ENCODE data around the gene DMAP1.
A peak's percentile ranks its signal among the peaks of the same experiment; 100 is the strongest.
"Not testable (repeated sequence)": the region's sequence is repeated elsewhere in the genome, so short reads cannot be mapped to it uniquely, and the experiment has no call there.

DMAP1 gene

DNA sequence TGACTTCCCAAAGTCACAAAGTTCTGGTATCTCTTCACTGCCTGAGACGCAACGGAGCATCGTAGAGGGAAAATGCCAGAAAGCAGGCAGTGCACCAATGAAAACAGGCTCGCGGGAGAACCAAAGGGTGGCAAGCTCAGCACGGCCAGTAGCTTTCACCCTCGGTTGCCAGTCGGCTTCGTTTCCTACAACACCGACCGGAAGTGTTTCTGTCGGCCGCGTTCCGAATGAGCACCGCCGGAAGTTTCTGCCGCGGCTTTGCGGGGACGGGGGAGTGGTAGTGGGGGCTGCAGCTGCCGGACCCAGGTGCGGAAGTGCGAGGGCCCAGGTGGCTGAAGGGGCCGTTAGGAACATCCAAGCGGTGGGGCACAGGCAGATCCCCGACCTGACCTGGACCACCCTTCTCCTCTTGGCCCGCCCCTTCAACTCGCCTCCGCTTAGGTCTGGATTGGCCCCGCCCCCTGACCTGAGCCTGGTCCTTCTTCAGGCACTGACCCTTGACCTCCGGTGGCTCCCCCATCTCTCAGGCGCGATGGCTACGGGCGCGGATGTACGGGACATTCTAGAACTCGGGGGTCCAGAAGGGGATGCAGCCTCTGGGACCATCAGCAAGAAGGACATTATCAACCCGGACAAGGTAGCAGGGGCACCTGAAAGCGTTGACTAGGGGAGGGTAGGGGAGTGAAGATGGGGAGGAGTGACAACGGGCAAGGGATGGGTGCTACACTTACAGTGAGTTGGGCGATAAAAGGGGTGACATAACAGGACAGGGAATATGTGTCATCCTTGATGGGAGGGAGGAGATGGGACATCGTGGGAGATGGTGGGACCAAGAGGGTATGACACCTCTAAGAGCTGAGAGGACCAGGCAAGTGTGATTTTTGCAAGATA, at the start of gene DMAP1:
TSS of gene DMAP1 (plus strand) at position 250 of the 891 bp plus-strand sequence. CDS start at position 533, 283 bp downstream.
- DNase-seq (ENCODE audit: low read depth) = peak; percentile 65

DNA sequence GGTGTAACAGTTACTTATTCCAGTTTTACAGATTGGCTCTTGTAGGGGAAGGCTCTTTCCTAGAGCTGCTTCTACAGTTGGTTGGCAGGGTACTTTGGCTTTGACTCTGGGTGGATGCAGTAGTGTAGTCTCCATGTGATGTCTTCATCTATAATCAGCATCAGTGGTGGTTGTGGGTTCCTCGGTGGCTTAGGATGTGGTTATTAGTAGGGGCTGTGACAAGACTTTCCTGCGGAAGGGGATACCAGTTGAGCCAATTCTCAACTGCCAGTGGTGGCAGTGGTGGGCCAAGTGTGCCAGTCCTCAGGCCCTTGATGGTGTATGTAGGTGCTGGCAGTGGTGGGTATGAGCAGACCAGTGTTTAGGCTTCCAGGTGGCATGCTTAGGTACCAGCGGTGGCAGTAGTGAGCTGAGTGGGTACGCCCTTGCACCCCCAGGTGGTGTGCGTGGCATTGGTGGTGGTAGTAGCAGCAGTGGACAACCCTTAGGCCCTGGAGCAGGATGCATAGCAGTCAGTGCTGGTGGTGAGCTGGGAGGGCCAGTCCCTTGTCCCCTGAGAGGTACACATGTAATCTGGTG, 44.7 kb upstream of the DMAP1 start:
- no peak for DNase-seq (ENCODE audit: low read depth)

GRCh38 chr1:44170281-44170823, 42.9 kb upstream of the DMAP1 start:
- no peak for DNase-seq (ENCODE audit: low read depth)

DNA sequence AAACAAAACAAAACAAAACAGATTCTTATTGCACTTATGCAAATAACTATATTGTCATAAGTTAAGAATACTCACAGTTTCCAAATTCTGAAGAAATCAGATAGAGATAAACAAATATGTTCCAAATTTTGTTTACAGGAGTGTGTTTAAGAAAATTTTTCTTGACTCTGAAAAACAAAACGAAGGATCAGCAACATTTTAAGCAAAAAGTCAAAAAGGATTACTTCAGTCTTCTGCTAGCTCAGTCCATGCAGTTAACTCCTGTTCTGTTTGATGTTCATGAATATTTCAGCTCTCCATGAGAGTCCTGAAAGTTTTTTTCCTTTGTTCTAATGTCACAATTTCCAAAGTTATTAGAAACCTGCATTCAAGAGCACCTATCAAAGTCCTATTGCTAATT, 38.6 kb upstream of the DMAP1 start:
- DNase-seq (ENCODE audit: low read depth) = no peak

GRCh38 chr1:44200336-44200735, 12.9 kb upstream of the DMAP1 start:
- DNase-seq (ENCODE audit: low read depth) = no peak

DNA sequence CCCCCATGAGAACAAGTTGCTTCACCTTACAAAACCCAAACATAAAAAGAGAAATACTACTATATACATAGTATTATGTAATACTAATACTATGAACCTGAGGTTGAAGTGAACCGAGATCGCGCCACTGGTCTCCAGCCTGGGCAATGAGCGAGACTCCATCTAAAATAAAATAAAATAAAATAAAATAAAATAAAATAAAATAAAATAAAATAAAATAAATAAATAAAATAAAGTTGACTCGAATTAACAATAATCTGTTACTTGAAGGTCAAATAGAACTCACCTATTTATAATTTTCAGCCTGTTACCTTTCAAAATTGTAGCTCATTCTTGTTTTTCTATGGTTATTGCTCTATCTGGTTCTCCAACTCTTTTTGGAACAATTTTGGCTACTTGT, 6.7 kb upstream of the DMAP1 start:
- not testable (repeated sequence) for DNase-seq (ENCODE audit: low read depth)

DNA sequence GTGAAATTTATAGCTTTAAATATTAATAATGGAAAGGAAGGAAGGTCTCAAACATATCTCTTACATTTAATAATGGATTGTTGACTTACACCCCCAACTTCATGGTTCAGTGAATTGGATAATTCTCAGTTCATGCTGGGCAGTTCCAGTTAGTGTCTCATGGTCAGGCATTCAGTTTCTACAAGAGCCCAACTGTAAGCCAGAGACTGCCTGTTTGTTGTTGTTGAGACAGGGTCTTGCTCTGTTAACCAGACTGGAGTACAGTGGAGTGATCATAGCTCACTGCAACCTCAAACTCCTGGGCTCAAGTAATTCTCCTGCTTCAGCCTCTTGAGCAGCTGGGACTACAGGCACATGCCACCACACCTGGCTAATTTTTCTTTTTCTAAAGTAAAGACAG, 5.0 kb upstream of the DMAP1 start:
- DNase-seq (ENCODE audit: low read depth) = no peak

GRCh38 chr1:44210595-44210994, 2.7 kb upstream of the DMAP1 start:
- DNase-seq (ENCODE audit: low read depth) = no peak

DNA sequence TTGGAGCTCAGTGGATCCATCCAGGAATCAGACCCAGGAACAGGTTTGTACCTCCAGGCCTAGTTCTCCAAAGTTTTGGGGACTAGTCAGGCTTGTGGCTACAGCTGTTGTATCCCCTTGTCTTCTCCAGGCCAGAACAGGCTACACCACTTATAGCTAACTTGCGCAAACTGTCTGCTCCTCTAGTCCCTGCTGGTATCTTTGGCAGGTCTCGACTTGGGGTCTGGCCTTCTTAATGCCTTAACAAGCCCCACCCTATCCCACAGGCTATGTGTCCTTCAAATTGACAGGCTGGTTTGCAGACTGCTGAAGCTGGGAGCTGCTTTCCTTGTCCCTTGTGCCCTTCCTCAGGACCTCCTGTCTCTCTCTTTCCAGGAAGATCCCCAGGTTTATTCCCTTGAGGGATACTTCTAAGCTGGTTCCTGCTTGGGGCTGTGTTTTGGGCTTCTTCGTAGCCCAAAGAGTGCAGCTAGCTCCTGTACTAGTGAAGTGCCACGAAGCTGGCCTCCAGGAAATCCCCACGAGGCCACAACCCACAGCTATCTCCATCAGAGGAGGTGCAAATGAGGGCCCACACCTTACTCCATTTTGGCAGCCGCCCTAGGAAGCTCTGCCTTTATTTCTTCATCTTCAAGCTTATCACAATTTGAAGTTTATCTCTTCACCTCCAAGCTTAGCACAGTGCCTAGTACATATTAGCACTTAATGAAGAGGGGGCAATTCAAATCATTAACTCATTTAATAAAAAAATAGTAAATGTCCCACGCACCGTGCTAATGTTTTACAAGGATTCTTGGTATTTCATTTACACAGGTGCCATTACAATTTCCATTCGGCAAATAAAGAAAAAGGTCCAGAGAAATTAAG, 683 bp upstream of the DMAP1 start:
- DNase-seq (ENCODE audit: low read depth) = no peak

GRCh38 chr1:44217809-44218410, 4.6 kb downstream of the DMAP1 start:
- peak; percentile 43 for DNase-seq (ENCODE audit: low read depth)

DNA sequence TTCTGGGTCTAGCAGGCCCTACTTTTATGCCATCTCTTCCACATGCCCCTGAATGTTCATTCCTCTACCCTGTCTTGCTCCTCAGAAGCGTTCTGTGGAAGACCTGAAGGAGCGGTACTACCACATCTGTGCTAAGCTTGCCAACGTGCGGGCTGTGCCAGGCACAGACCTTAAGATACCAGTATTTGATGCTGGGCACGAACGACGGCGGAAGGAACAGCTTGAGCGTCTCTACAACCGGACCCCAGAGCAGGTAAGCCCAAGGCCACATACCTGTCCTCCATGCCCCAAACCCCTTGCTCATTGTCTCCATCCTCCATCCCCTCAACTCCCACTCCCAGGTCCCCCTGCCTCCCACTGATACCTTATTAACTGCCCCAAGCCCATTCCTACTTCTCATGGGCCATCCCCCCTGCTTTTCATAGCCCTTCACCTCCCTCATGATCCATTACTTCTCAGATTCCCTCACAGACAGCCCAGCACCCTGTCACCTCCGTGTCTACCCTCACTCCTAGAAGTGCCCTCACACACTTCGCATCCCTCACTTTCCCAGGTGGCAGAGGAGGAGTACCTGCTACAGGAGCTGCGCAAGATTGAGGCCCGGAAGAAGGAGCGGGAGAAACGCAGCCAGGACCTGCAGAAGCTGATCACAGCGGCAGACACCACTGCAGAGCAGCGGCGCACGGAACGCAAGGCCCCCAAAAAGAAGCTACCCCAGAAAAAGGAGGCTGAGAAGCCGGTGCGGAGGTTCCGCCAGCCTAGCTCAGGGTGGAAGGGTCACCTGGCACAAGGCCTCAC, 5.4 kb downstream of the DMAP1 start:
- DNase-seq (ENCODE audit: low read depth) = no peak

DNA sequence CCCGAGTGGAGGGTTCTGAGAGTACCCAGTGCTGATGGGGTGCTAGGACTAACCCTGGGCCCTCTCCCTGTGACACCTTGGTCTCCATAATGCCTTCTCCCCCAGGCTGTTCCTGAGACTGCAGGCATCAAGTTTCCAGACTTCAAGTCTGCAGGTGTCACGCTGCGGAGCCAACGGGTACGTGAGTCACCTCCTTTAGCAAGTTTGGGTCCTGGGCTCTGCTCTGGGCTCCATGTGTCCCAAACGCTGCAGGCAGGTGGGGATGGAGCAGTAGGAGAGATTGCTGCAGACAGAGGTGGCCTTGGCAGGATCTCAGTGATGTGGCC, 6.0 kb downstream of the DMAP1 start:
- no peak for DNase-seq (ENCODE audit: low read depth)

DNA sequence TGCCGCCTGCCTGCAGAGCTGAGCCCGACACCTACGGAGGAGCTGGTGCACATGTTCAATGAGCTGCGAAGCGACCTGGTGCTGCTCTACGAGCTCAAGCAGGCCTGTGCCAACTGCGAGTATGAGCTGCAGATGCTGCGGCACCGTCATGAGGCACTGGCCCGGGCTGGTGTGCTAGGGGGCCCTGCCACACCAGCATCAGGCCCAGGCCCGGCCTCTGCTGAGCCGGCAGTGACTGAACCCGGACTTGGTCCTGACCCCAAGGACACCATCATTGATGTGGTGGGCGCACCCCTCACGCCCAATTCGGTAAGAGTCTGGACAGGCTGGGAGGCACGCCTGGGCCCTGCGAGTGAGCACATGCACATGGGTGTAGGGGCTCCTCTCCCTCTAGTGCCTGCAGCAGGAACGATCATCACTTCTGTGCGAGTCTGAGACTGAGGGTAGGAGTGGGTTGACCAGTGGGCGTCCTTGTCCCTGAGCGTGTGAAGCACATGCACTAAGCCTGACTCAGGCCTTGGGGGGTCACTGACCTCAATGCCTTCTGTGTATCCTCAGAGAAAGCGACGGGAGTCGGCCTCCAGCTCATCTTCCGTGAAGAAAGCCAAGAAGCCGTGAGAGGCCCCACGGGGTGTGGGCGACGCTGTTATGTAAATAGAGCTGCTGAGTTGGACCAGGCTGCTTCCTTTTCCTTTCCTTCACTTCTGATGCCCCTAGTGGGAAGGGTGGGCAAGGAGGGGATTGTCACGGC, 6.9 kb downstream of the DMAP1 start:
- DNase-seq (ENCODE audit: low read depth) = no peak

DNA sequence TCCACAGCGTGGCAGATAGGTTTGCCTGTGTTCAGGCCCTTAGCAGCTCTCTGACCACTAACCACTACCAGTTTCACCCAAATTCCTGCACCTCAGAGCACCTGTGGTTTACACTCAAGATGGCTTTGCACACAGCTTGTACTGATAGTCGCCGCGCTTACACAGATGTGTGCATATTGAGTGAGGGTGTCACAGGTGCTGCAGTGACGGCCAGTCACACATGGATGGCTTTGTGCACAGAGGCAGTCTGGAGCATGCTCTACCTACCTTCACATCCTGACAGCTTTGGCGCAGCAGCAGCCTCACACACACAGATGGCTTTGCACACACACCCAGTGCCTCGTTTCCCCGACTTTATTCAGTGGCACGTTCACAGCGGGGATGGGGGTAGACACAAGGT, 7.5 kb downstream of the DMAP1 start:
- DNase-seq (ENCODE audit: low read depth) = no peak

DNA sequence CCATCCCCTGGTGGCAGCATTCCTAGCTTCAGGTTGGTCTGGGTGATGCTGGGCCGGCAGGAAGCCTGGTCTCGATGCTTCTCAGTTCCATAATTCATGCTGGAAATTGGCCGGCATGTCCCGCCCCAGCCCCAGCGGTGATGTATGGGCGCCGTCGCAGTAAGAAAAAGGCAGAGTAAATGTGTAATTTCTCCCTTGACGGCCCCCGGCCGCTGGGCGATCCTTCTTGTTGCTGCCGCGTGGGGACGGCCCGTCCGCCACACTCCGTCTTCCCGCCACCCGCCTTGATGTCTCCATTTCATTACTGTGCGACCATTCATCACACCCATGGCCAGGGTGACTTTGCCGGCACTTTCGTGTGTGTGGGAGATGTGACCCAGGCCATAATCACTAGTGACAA, 8.5 kb downstream of the DMAP1 start:
- DNase-seq (ENCODE audit: low read depth) = no peak

DNA sequence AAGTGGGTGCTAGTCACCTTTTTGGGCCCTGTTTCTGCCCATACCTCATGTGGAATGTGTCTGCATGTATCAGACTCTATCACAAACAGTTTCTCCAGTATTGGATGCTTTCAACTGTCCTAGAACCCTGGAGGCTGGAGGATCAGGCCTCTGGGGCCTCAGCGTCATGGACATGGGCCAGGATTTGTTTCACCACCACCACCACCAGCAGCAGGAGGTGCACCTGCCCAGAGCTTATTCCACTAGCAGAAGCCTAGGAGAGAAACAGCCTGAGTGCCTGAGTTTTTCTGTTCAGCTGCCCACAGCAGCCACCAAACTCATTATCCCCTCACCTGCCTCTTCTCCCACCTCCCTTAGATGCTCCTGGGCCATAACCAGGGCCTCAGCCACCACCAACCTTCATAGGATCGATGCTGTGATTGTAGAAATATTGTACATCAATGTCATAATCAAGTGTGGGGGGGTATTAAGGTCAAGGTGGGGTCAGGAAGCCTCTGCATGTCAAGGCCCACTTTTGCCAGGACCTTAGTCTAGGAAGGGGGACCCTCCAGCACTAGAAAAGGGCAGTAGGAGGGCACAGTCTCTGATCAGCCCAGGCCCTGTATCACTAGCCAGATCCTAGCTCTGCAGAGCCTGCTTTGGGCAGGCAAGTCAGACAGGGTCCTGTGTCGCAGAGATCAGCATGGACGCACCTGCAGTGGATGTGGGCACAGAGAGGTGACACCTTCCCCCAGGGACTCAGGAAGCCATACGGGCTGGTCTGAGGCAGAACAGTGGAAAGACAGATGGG, 9.3 kb downstream of the DMAP1 start:
- no peak for DNase-seq (ENCODE audit: low read depth)

DNA sequence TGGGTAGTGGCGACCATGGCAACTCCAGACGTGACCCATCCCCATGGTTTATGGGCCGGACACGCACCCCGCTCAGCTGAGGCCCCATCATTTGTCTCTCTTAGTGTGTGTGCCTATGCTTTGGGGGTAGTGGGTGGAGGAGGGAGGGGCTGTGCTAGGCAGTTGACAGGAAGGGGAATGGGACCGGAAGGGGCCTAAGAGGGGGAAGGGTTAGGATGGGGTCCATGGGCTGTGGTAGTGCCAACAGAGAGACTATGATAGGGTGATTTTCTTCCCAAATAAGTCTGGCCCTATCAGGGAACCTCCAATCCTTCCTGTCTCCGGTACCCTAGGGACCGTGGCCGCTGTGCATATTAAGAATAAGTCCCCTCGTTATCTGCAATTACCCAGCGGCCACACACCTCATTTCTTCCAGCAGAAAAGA, 9.9 kb downstream of the DMAP1 start:
- no peak for DNase-seq (ENCODE audit: low read depth)

DNA sequence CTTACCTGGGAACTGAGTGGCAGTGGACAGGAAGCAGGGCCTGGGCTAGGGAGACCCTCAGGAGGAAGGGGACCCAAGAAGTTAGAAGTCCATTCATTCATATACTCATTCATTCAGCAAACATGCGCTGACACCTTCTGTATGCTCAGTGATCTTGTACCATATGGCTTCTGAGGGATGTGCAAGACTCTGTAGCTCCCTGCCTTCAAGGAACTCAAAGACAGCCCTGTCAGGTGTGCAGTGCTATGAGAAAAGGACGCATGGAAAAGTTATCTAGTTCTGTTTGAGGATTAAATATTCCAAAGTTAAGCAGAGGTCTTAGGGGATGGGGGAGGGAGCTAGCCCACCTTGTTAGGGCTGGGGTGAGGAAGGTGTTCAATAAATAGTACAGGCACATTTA, 12.5 kb downstream of the DMAP1 start:
- DNase-seq (ENCODE audit: low read depth) = no peak

GRCh38 chr1:44227211-44227610, 13.9 kb downstream of the DMAP1 start:
- DNase-seq (ENCODE audit: low read depth) = no peak

- DNase-seq (ENCODE audit: low read depth) = no peak
These were observed 14.9 kb downstream of the DMAP1 start for GRCh38 chr1:44228218-44228617.

Data from HS-27A (cell line).